DND-41 (cell line): ENCODE data around the gene YTHDC2.

Source experiments
- EZH2 ChIP-seq: IDR thresholded peaks from 3 replicates; pipeline ENCODE4 v1.6.1; 2012; ENCODE audit warnings: borderline replicate concordance, low read depth, mild to moderate bottlenecking, moderate library complexity, low read length, inconsistent platforms; ENCODE audit not compliant: severe bottlenecking
- TF ChIP-seq, protein P1 (sequence below): IDR thresholded peaks from 2 replicates; pipeline ENCODE4 v1.5.1; 2012; ENCODE audit warnings: borderline replicate concordance, low read length, moderate library complexity, mild to moderate bottlenecking; ENCODE audit not compliant: poor library complexity, severe bottlenecking; ENCODE audit errors: extremely low read depth

DNA sequence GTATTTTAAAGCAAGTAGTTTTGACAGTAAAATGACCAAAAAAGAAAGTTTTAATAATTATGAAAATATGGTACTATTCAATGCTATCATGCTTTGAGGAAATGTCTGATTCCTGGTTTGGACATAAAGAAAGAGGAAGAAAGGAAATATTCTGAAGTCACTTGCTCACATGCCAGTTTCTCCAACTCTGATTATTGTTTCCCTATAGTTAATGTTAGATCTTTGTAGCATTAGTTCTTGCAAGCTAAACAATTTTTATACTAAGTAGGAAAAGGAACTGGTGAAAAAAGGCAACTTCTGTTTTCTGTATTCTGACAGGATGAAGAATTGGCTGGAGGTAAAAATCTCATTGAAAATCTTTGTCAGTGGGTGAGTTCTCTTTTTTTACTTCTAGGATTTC is 119.5 kb downstream of the YTHDC2 start:
- TF ChIP-seq, protein P1, sequence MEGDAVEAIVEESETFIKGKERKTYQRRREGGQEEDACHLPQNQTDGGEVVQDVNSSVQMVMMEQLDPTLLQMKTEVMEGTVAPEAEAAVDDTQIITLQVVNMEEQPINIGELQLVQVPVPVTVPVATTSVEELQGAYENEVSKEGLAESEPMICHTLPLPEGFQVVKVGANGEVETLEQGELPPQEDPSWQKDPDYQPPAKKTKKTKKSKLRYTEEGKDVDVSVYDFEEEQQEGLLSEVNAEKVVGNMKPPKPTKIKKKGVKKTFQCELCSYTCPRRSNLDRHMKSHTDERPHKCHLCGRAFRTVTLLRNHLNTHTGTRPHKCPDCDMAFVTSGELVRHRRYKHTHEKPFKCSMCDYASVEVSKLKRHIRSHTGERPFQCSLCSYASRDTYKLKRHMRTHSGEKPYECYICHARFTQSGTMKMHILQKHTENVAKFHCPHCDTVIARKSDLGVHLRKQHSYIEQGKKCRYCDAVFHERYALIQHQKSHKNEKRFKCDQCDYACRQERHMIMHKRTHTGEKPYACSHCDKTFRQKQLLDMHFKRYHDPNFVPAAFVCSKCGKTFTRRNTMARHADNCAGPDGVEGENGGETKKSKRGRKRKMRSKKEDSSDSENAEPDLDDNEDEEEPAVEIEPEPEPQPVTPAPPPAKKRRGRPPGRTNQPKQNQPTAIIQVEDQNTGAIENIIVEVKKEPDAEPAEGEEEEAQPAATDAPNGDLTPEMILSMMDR = no peak
- TF ChIP-seq EZH2 = no peak
